ENCODE data around the gene FXN.

The FXN gene

GRCh38 chr9:69066955-69067354 lies 31.4 kb downstream of the FXN start:
- Mint-ChIP-seq H3K4me1 (ENCODE audit: low read depth) (peaks cover 2% of the 10 kb centered on the region), H3K27ac (no peak overlapping the region), H3K9me3 (no peaks in the 10 kb centered on the region), H3K27me3 (ENCODE audit: low read depth) (no peaks in the 10 kb centered on the region), H3K36me3 (ENCODE audit: low read depth) (peaks cover 4% of the 10 kb centered on the region), H3K4me3 (no peak overlapping the region)

GRCh38 chr9:69070201-69070600 lies 34.6 kb downstream of the FXN start:
- Mint-ChIP-seq H3K36me3 (ENCODE audit: low read depth) (peaks cover 4% of the 10 kb centered on the region), H3K27ac (no peak overlapping the region), H3K4me1 (ENCODE audit: low read depth) (no peaks in the 10 kb centered on the region), H3K27me3 (ENCODE audit: low read depth) (no peaks in the 10 kb centered on the region), H3K4me3 (no peak overlapping the region), H3K9me3 (no peaks in the 10 kb centered on the region)

GRCh38 chr9:69071059-69071458 lies 35.5 kb downstream of the FXN start:
- Mint-ChIP-seq H3K4me1 (ENCODE audit: low read depth) (no peaks in the 10 kb centered on the region), H3K27ac (no peak overlapping the region), H3K9me3 (no peaks in the 10 kb centered on the region), H3K27me3 (ENCODE audit: low read depth) (no peaks in the 10 kb centered on the region), H3K36me3 (ENCODE audit: low read depth) (peaks cover 4% of the 10 kb centered on the region), H3K4me3 (no peak overlapping the region)

- Mint-ChIP-seq H3K27ac (no peak overlapping the region), H3K9me3 (no peaks in the 10 kb centered on the region), H3K36me3 (ENCODE audit: low read depth) (peaks cover 2% of the 10 kb centered on the region), H3K27me3 (ENCODE audit: low read depth) (no peaks in the 10 kb centered on the region), H3K4me1 (ENCODE audit: low read depth) (no peaks in the 10 kb centered on the region), H3K4me3 (no peak overlapping the region)
Measured at GRCh38 chr9:69073103-69073502, 37.6 kb downstream of the FXN start.

- H3K36me3 Mint-ChIP-seq (ENCODE audit: low read depth) = peaks cover 4% of the 10 kb centered on the region
- no peak overlapping the region for H3K27ac Mint-ChIP-seq
- H3K9me3 Mint-ChIP-seq = no peaks in the 10 kb centered on the region
- no peaks in the 10 kb centered on the region for H3K4me1 Mint-ChIP-seq (ENCODE audit: low read depth)
- no peaks in the 10 kb centered on the region for H3K27me3 Mint-ChIP-seq (ENCODE audit: low read depth)
- H3K4me3 Mint-ChIP-seq = no peak overlapping the region
Measured at GRCh38 chr9:69074801-69075200, 39.2 kb downstream of the FXN start.

GRCh38 chr9:69076550-69076949 lies 41.0 kb downstream of the FXN start:
- Mint-ChIP-seq H3K9me3 (no peaks in the 10 kb centered on the region), H3K27me3 (ENCODE audit: low read depth) (no peaks in the 10 kb centered on the region), H3K4me1 (ENCODE audit: low read depth) (no peaks in the 10 kb centered on the region), H3K4me3 (no peak overlapping the region), H3K27ac (no peak overlapping the region), H3K36me3 (ENCODE audit: low read depth) (peaks cover 4% of the 10 kb centered on the region)

GRCh38 chr9:69078069-69078468 lies 42.5 kb downstream of the FXN start:
- no peak overlapping the region for H3K27ac Mint-ChIP-seq
- H3K27me3 Mint-ChIP-seq (ENCODE audit: low read depth) = no peaks in the 10 kb centered on the region
- H3K4me1 Mint-ChIP-seq (ENCODE audit: low read depth) = no peaks in the 10 kb centered on the region
- no peak overlapping the region for H3K4me3 Mint-ChIP-seq
- peaks cover 3% of the 10 kb centered on the region for H3K36me3 Mint-ChIP-seq (ENCODE audit: low read depth)
- H3K9me3 Mint-ChIP-seq = no peaks in the 10 kb centered on the region

- Mint-ChIP-seq H3K36me3 (ENCODE audit: low read depth) (peaks cover 3% of the 10 kb centered on the region), H3K4me3 (no peak overlapping the region), H3K4me1 (ENCODE audit: low read depth) (no peaks in the 10 kb centered on the region), H3K9me3 (no peaks in the 10 kb centered on the region), H3K27me3 (ENCODE audit: low read depth) (no peaks in the 10 kb centered on the region), H3K27ac (no peak overlapping the region)
Measured at GRCh38 chr9:69078581-69078980, 43.0 kb downstream of the FXN start.

- H3K4me3 Mint-ChIP-seq = no peak overlapping the region
- peaks cover 3% of the 10 kb centered on the region for H3K36me3 Mint-ChIP-seq (ENCODE audit: low read depth)
- H3K4me1 Mint-ChIP-seq (ENCODE audit: low read depth) = no peaks in the 10 kb centered on the region
- H3K27ac Mint-ChIP-seq = no peak overlapping the region
- H3K9me3 Mint-ChIP-seq = no peaks in the 10 kb centered on the region
- no peaks in the 10 kb centered on the region for H3K27me3 Mint-ChIP-seq (ENCODE audit: low read depth)
Measured at GRCh38 chr9:69079186-69079585, 43.6 kb downstream of the FXN start.

- Mint-ChIP-seq H3K36me3 (ENCODE audit: low read depth) (peaks cover 3% of the 10 kb centered on the region), H3K27ac (no peak overlapping the region), H3K4me1 (ENCODE audit: low read depth) (no peaks in the 10 kb centered on the region), H3K27me3 (ENCODE audit: low read depth) (no peaks in the 10 kb centered on the region), H3K9me3 (no peaks in the 10 kb centered on the region), H3K4me3 (no peak overlapping the region)
Measured at GRCh38 chr9:69081261-69081660, 45.7 kb downstream of the FXN start.

- Mint-ChIP-seq H3K27me3 (ENCODE audit: low read depth) (no peaks in the 10 kb centered on the region), H3K36me3 (ENCODE audit: low read depth) (peaks cover 2% of the 10 kb centered on the region), H3K27ac (no peak overlapping the region), H3K4me1 (ENCODE audit: low read depth) (no peaks in the 10 kb centered on the region), H3K4me3 (no peak overlapping the region), H3K9me3 (no peaks in the 10 kb centered on the region)
Measured at GRCh38 chr9:69083321-69083720, 47.8 kb downstream of the FXN start.

GRCh38 chr9:69085569-69086283 lies 50.2 kb downstream of the FXN start:
- Mint-ChIP-seq H3K36me3 (ENCODE audit: low read depth) (no peaks in the 10 kb centered on the region), H3K27ac (no peak overlapping the region)

GRCh38 chr9:69086312-69086711 lies 50.8 kb downstream of the FXN start:
- Mint-ChIP-seq H3K4me1 (ENCODE audit: low read depth) (no peaks in the 10 kb centered on the region), H3K36me3 (ENCODE audit: low read depth) (no peaks in the 10 kb centered on the region), H3K27ac (no peak overlapping the region), H3K4me3 (no peak overlapping the region), H3K27me3 (ENCODE audit: low read depth) (no peaks in the 10 kb centered on the region), H3K9me3 (no peaks in the 10 kb centered on the region)

More at GRCh38 chr9:69085569-69086283, 50.2 kb downstream of the FXN start:
- H3K4me1 Mint-ChIP-seq (ENCODE audit: low read depth) = no peaks in the 10 kb centered on the region
- no peaks in the 10 kb centered on the region for H3K9me3 Mint-ChIP-seq
- no peaks in the 10 kb centered on the region for H3K27me3 Mint-ChIP-seq (ENCODE audit: low read depth)
- H3K4me3 Mint-ChIP-seq = no peak overlapping the region

- Mint-ChIP-seq H3K9me3 (no peaks in the 10 kb centered on the region), H3K4me3 (no peak overlapping the region), H3K4me1 (ENCODE audit: low read depth) (no peaks in the 10 kb centered on the region), H3K36me3 (ENCODE audit: low read depth) (no peaks in the 10 kb centered on the region), H3K27ac (no peak overlapping the region), H3K27me3 (ENCODE audit: low read depth) (no peaks in the 10 kb centered on the region)
Measured at GRCh38 chr9:69086769-69087168, 51.2 kb downstream of the FXN start.

- H3K27me3 Mint-ChIP-seq (ENCODE audit: low read depth) = no peaks in the 10 kb centered on the region
- no peak overlapping the region for H3K27ac Mint-ChIP-seq
- no peaks in the 10 kb centered on the region for H3K9me3 Mint-ChIP-seq
- no peaks in the 10 kb centered on the region for H3K4me1 Mint-ChIP-seq (ENCODE audit: low read depth)
- no peak overlapping the region for H3K4me3 Mint-ChIP-seq
- no peaks in the 10 kb centered on the region for H3K36me3 Mint-ChIP-seq (ENCODE audit: low read depth)
Measured at GRCh38 chr9:69089082-69089481, 53.5 kb downstream of the FXN start.

- H3K4me3 Mint-ChIP-seq = no peak overlapping the region
- no peaks in the 10 kb centered on the region for H3K27me3 Mint-ChIP-seq (ENCODE audit: low read depth)
- H3K4me1 Mint-ChIP-seq (ENCODE audit: low read depth) = no peaks in the 10 kb centered on the region
- no peaks in the 10 kb centered on the region for H3K9me3 Mint-ChIP-seq
- no peaks in the 10 kb centered on the region for H3K36me3 Mint-ChIP-seq (ENCODE audit: low read depth)
- H3K27ac Mint-ChIP-seq = no peak overlapping the region
Measured at GRCh38 chr9:69089491-69089890, 53.9 kb downstream of the FXN start.

All from T-helper 1 cell treated with Interleukin-12 subunit alpha and Interleukin-12 subunit beta and Interleukin-4 antibody, amounts not matched to agents 30 μg/mL and 1 μg/mL, for 36 hours (primary cell).